KMS-11 (cell line): ENCODE results near the gene MARCKSL1.

Source experiments
- H2AFZ ChIP-seq: fragments of 200-600 bp; sonication (generic); 2 replicates; pipeline ENCODE4 v1.6.1; 2016; ENCODE audit warnings: antibody characterized with exemption, mixed run types, low read depth
- H3K27ac ChIP-seq: fragments of 200-600 bp; sonication (generic); 2 replicates; pipeline ENCODE4 v1.6.1; 2016; ENCODE audit warnings: mild to moderate bottlenecking, mixed run types
- H3K27me3 ChIP-seq: fragments of 200-600 bp; sonication (generic); 2 replicates; pipeline ENCODE4 v1.6.1; 2017; ENCODE audit warnings: mild to moderate bottlenecking, low read depth, mixed run types, moderate library complexity; ENCODE audit not compliant: insufficient read depth
- H3K36me3 ChIP-seq: fragments of 200-600 bp; sonication (generic); 2 replicates; pipeline ENCODE4 v1.6.1; 2017; ENCODE audit warnings: mild to moderate bottlenecking, mixed run types; ENCODE audit not compliant: insufficient read depth
- H3K4me1 ChIP-seq: fragments of 200-600 bp; sonication (generic); 2 replicates; pipeline ENCODE4 v1.6.1; 2016; ENCODE audit warnings: mild to moderate bottlenecking, low read depth, mixed run types; ENCODE audit not compliant: poor library complexity, severe bottlenecking
- H3K4me2 ChIP-seq: fragments of 200-600 bp; sonication (generic); 2 replicates; pipeline ENCODE4 v1.7.0; 2016; ENCODE audit warnings: mild to moderate bottlenecking, mixed run types
- H3K4me3 ChIP-seq: fragments of 200-600 bp; sonication (generic); IDR thresholded peaks from 2 replicates; pipeline ENCODE4 v1.6.1; 2017; ENCODE audit warnings: low read depth, low read length, mixed read lengths; ENCODE audit not compliant: insufficient read depth
- H3K79me2 ChIP-seq: fragments of 200-600 bp; sonication (generic); 2 replicates; pipeline ENCODE4 v1.6.1; 2016; ENCODE audit warnings: low read depth, mixed run types; ENCODE audit not compliant: insufficient read depth
- H3K9ac ChIP-seq: fragments of 200-600 bp; sonication (generic); 2 replicates; pipeline ENCODE4 v1.6.1; 2016; ENCODE audit warnings: mild to moderate bottlenecking, mixed run types
- H4K20me1 ChIP-seq: fragments of 200-600 bp; sonication (generic); 2 replicates; pipeline ENCODE4 v1.6.1; 2016; ENCODE audit warnings: mild to moderate bottlenecking, mixed run types; ENCODE audit not compliant: insufficient read depth
- CTCF ChIP-seq: fragments of 200-600 bp; sonication (generic); conservative IDR thresholded peaks from 2 replicates; pipeline ENCODE4 v1.6.1; 2017; ENCODE audit warnings: low read depth, mild to moderate bottlenecking, antibody characterized with exemption, low read length, moderate library complexity, mixed read lengths

MARCKSL1 gene

DNA sequence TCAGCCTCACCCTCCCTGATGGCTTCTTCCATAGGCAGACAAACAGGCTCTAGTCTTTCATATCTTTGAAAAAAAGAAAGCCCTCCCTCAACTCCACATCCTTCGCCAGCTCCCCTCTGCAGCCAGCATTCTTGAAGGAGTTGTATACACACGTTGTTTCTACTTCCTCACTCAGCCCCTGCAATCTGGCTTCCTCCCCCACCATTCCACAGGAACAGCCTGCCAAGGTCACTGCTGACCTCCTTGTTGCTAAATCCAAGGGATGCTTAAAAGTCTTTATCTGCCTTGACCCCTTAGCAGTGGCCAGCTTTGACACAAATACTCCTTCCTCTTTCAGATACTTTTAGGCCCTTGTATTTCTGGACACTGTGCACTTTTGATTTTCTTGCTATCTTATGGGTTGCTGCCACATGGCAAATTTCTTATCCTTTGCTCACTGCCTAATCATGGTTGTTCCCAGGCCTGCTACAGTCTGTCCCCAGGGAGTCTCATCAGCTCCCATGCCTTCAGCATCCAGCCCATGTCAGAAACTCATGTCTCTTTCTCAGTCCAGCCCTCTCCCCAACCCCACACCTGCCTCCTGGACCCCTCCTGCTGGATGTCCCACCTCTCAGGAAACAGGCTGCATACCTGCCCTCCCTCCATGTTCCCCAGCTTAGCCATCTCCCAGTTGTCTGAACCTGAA lies 18.0 kb upstream of the MARCKSL1 start:
- Histone ChIP-seq H3K27ac (no peak overlapping the region), H2AFZ (no peak overlapping the region), H4K20me1 (no peaks in the 10 kb centered on the region), H3K4me3 (no peak overlapping the region), H3K27me3 (no peaks in the 10 kb centered on the region), H3K79me2 (no peaks in the 10 kb centered on the region), H3K4me1 (peaks cover 13% of the 10 kb centered on the region), H3K36me3 (no peaks in the 10 kb centered on the region), H3K4me2 (no peak overlapping the region), H3K9ac (no peak overlapping the region)
- no peak for TF ChIP-seq CTCF

DNA sequence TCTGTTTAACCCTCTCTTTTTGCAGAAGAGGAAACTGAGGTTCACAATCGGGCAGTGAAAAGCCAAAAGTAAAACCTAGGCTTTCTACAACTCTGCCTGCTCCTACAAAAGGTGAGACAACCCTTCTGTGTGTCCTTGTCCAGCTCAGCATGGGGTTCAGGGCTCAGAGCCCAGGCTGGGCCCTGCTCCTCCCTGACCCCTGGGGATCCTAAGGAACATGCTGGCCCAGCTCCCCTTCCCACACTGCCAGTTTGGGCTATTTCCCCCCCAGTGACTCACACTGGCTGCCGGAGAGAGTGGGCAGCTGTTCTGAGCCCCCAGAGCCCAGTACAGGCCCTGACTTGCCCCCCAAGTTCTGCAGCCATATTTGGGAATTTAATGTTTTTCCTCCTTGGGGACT lies 17.4 kb upstream of the MARCKSL1 start:
- no peak overlapping the region for H3K4me3 ChIP-seq
- H3K27ac ChIP-seq, result no peak overlapping the region
- H3K79me2 ChIP-seq, result no peaks in the 10 kb centered on the region
- H3K4me2 ChIP-seq, result no peak overlapping the region
- no peak overlapping the region for H3K9ac ChIP-seq
- H3K27me3 ChIP-seq, result no peaks in the 10 kb centered on the region
- H2AFZ ChIP-seq, result no peak overlapping the region
- no peak for TF ChIP-seq CTCF
- H4K20me1 ChIP-seq, result no peaks in the 10 kb centered on the region
- no peaks in the 10 kb centered on the region for H3K36me3 ChIP-seq
- peaks cover 13% of the 10 kb centered on the region for H3K4me1 ChIP-seq

DNA sequence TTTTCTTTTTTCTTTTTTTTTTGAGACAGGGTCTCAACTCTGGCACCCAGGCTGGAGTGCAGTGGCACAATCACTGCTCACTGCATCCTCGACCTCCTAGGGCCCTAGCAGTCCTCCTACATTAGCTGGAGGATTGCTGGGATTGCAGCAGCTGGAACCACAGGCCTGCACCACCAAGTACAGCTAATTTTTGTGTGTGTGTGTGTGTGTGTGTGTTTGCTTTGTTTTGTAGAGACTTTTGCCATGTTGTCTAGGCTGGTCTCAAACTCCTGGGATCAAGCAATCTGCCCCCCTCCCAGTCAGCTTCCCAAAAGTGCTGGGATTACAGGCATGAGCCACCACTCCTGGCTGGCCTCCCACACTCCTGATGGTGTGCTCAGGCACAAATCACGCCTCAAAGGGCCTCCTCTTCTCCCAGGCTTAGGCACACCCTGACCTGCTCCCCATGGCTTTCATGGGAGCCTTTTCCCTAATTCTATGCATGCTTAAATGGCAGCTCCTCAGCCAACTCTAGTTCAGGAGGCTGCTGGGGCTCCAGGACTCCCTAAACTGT lies 16.9 kb upstream of the MARCKSL1 start:
- Histone ChIP-seq H4K20me1 (no peaks in the 10 kb centered on the region), H2AFZ (no peak overlapping the region), H3K27ac (no peak overlapping the region), H3K36me3 (no peaks in the 10 kb centered on the region), H3K79me2 (no peaks in the 10 kb centered on the region), H3K9ac (no peak overlapping the region), H3K4me1 (peaks cover 13% of the 10 kb centered on the region), H3K27me3 (no peaks in the 10 kb centered on the region), H3K4me3 (no peak overlapping the region), H3K4me2 (no peak overlapping the region)
- no peak for TF ChIP-seq CTCF

GRCh38 chr1:32352239-32352745 lies 16.3 kb upstream of the MARCKSL1 start:
- H3K9ac ChIP-seq, result peak overlapping the region; percentile 74; the same call in 1 of the 2 replicates

More at GRCh38 chr1:32352239-32352745, 16.3 kb upstream of the MARCKSL1 start:
- Histone ChIP-seq H3K4me2 (peak overlapping the region; percentile 68; the same call in 1 of the 2 replicates), H3K4me1 (peaks cover 13% of the 10 kb centered on the region), H3K4me3 (no peak overlapping the region), H3K79me2 (no peaks in the 10 kb centered on the region), H3K27ac (no peak overlapping the region), H3K27me3 (no peaks in the 10 kb centered on the region), H3K36me3 (no peaks in the 10 kb centered on the region), H2AFZ (peak overlapping the region; percentile 62; the same call in 1 of the 2 replicates), H4K20me1 (no peaks in the 10 kb centered on the region)
- no peak for TF ChIP-seq CTCF
